Measurements from ENCODE around the gene MYO18B.

The MYO18B gene

GRCh38 chr22:25829808-25830777, 88.1 kb downstream of the MYO18B start:
- no peak for DNase-seq

GRCh38 chr22:25833091-25833490, 91.1 kb downstream of the MYO18B start:
- no peak for DNase-seq

GRCh38 chr22:25833676-25834075, 91.7 kb downstream of the MYO18B start:
- DNase-seq: no peak

- no peak for DNase-seq
These were observed 92.5 kb downstream of the MYO18B start for GRCh38 chr22:25834490-25834889.

GRCh38 chr22:25835348-25835747, 93.4 kb downstream of the MYO18B start:
- DNase-seq: no peak

- no peak for DNase-seq
These were observed 95.4 kb downstream of the MYO18B start for GRCh38 chr22:25837288-25837900.

GRCh38 chr22:25838960-25839741, 97.2 kb downstream of the MYO18B start:
- no peak for DNase-seq

GRCh38 chr22:25839755-25840154, 97.8 kb downstream of the MYO18B start:
- DNase-seq: no peak

GRCh38 chr22:25840167-25840566, 98.2 kb downstream of the MYO18B start:
- no peak for DNase-seq

- DNase-seq: no peak
These were observed 98.9 kb downstream of the MYO18B start for GRCh38 chr22:25840891-25841290.

- DNase-seq: no peak
These were observed 99.8 kb downstream of the MYO18B start for GRCh38 chr22:25841775-25842174.

- no peak for DNase-seq
These were observed 101.8 kb downstream of the MYO18B start for GRCh38 chr22:25843660-25844405.

GRCh38 chr22:25844601-25845000, 102.6 kb downstream of the MYO18B start:
- DNase-seq: no peak

- no peak for DNase-seq
These were observed 104.2 kb downstream of the MYO18B start for GRCh38 chr22:25845985-25846745.

GRCh38 chr22:25847451-25847850, 105.5 kb downstream of the MYO18B start:
- no peak for DNase-seq

GRCh38 chr22:25848954-25849353, 107.0 kb downstream of the MYO18B start:
- DNase-seq: no peak

GRCh38 chr22:25849522-25849921, 107.5 kb downstream of the MYO18B start:
- no peak for DNase-seq

- no peak for DNase-seq
These were observed 110.2 kb downstream of the MYO18B start for GRCh38 chr22:25852223-25852622.

GRCh38 chr22:25853078-25853477, 111.1 kb downstream of the MYO18B start:
- no peak for DNase-seq

- no peak for DNase-seq
These were observed 111.7 kb downstream of the MYO18B start for GRCh38 chr22:25853501-25854284.

GRCh38 chr22:25869771-25870170, 127.8 kb downstream of the MYO18B start:
- DNase-seq: no peak

Measured in CD4-positive, alpha-beta T cell treated with Interferon gamma for 1 hour (primary cell).